Breast epithelium (tissue), 3 donors: ENCODE data around the gene GOSR1.

ENCODE experiments used
- POLR2A ChIP-seq: fragments of 450-650 bp; IDR thresholded peaks from one replicate; pipeline ENCODE4 v1.6.1; 2016; ENCODE audit warnings: antibody characterized with exemption, mild to moderate bottlenecking, moderate library complexity
- POLR2AphosphoS5 ChIP-seq, 3 donors: sonication (generic); formaldehyde crosslinking; IDR thresholded peaks; one replicate each; pipeline ENCODE4 v1.6.1; 2017; ENCODE audit warnings: antibody characterized with exemption in 3 of 3
- TF ChIP-seq, protein P1 (sequence below), 3 donors: fragments of 450-650 bp; IDR thresholded peaks; one replicate each; pipeline ENCODE4 v1.5.1; 2016 to 2017; ENCODE audit warnings: antibody characterized with exemption in 3 of 3, mild to moderate bottlenecking in 3 of 3, moderate library complexity in 3 of 3

DNA sequence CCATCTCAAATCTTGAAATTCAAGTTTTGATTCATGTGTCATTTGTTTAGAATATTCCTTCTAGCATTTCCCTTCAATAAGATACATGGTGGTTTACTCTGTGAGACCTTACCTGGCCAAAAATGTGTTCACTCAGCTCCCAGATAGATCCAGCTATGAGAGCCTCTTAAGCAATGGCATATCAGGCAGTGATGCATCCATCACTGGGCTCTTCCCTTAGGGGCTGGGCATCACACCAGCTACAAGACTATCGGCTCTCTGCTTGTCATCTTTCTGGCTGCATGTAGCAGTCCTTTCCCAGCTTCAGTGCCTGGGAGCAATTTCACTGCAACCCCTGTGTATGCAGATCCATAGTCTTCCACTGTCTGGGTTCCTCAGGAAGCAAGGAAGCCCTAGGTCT is 40.6 kb downstream of the GOSR1 start:
- TF ChIP-seq, protein P1, sequence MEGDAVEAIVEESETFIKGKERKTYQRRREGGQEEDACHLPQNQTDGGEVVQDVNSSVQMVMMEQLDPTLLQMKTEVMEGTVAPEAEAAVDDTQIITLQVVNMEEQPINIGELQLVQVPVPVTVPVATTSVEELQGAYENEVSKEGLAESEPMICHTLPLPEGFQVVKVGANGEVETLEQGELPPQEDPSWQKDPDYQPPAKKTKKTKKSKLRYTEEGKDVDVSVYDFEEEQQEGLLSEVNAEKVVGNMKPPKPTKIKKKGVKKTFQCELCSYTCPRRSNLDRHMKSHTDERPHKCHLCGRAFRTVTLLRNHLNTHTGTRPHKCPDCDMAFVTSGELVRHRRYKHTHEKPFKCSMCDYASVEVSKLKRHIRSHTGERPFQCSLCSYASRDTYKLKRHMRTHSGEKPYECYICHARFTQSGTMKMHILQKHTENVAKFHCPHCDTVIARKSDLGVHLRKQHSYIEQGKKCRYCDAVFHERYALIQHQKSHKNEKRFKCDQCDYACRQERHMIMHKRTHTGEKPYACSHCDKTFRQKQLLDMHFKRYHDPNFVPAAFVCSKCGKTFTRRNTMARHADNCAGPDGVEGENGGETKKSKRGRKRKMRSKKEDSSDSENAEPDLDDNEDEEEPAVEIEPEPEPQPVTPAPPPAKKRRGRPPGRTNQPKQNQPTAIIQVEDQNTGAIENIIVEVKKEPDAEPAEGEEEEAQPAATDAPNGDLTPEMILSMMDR (IDR thresholded peaks at IDR 0.05) = no peak
- TF ChIP-seq POLR2A (no peak), POLR2AphosphoS5 (IDR thresholded peaks at IDR 0.05) (no peak)
